ENCODE data around the gene CERS6.

The CERS6 gene

DNA sequence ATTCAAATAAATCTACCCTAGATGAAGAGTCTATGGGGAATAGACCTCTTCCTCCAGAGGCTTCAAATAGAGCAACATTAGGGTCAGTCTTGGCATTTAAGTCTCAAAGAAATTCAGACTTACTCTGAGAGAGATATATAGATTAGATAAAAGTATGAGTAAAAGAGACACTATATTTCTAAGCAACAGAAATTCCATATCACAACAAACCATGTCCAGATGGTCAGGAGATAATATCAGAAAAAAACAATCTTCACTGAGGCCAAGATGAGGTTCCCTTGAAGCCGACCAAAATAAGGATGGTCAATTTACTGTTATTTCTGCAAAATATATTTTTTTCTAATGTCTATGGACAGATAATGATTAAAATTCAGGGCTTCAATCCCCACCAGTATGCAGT lies 257.3 kb downstream of the CERS6 start:
- no peak for FAIRE-seq

DNA sequence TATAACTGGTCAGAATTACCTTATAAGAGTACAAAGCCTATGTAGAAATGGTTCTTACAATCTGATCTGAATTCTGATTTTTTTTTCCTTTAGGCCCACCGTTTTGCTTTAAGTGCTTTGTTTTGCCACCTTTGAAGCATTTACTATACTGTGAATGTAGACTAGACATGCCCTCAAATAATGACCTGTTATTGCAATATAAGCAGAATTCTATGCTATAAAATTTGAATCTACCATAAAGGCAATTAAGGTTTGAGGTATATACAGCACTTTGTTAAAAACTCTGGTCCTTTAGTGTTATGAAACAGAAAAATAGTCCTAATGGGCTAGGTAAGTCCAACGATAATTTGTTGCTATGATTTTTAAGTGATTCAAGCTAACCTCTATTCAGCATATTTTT lies 259.8 kb downstream of the CERS6 start:
- FAIRE-seq, result no peak

DNA sequence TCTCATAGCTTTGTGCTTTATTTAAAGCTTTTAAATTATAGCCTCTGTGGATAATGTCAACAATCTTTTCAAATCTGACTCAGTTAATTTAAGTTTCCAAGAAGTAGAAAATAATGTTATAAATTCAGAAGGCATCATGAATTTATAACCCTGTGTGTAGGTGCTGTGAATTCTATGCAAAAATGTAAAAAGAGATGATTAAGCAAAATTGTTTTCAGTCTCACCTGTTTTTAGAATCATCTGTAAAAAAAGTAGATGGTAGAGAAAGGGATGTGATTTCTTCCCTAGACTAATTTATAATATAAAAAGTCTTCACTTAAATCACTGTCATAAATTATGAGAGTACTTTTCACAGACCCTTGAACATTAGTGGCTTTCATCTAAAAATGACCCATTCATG lies 260.8 kb downstream of the CERS6 start:
- FAIRE-seq, result no peak

DNA sequence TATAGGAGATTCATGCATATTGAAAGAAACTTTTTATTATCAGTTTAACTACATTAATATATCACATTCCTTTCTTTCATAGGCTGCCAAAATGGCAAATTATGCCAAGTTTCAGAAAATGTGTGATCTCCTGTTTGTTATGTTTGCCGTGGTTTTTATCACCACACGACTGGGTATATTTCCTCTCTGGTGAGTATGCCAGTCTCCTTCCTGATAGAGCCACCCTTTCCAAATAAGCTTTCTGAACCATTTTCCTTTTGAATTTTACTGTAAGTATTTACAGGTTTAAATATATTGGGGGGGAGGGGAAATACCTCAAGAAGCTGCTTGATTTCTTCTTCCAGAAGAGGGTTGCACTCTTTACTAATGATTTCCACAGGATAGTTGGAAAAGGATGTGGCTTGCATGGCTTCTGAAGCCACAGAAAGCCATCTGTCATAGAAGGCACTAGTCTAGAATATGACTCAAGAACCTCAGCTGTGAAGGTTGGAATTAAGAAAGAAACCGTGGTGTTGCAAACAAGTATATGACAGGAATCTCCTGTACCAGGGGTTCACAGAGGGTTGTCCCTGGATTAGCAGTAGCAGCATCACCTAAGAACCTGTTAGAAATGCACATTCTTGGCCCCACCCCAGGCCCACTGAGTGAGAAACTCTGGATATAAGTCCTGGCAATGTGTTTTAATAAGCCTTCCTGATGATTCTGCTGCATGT lies 261.9 kb downstream of the CERS6 start:
- FAIRE-seq, result no peak

DNA sequence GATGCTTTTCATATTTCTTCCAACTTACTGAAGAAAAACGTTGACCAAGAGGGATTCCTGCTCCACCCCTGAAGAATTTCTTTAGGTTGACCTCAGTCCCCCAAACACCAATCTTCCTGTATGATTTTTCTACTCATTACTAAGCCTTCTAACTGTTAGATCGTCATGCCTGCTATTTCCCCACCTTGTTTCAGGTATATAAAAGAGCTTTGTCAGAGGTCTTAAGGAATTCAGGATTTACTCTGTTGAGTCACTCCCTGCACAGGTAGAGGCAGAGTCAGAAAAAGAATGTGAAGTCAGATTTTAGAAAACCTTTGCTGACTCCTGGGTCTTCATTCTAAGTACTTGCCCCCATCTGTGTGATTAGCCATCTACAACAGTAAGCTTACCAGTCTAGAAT lies 262.6 kb downstream of the CERS6 start:
- no peak for FAIRE-seq

DNA sequence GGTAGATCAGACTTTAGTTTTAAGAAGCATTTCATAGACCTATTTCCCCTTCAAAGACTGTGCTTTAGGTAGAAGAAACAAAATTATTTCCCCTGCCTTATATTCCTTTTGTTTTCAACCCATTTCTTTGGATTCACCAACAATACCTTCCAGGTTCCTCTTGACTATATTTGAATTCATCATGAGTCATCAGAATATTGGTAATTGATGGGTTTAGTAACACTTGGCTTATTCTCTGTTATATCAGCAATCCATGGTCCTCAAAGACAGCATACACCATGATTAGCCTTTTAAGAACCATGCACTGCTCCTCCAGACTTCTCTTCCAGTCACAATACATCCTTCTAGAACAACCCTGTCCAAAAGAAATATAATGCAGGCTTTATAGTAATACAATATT lies 263.4 kb downstream of the CERS6 start:
- no peak for FAIRE-seq

DNA sequence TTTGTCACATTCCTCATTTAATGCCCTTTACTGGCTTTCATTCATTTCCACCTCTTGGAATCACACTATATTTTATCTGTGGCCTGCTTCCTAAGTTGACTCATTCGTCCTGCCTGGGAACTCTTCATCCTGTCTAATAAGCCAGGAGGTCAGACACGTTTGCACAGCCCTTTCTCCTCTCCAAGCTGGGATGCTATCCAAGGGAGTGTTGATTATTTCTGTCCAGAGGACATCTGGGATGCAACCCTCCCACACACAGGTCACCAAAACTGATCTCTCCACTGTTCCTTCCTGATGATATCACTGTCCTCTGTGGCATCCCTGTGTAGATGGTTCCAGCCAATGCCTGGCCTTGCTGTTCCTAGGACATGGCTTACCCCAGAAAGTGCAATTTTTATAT lies 266.5 kb downstream of the CERS6 start:
- no peak for FAIRE-seq

DNA sequence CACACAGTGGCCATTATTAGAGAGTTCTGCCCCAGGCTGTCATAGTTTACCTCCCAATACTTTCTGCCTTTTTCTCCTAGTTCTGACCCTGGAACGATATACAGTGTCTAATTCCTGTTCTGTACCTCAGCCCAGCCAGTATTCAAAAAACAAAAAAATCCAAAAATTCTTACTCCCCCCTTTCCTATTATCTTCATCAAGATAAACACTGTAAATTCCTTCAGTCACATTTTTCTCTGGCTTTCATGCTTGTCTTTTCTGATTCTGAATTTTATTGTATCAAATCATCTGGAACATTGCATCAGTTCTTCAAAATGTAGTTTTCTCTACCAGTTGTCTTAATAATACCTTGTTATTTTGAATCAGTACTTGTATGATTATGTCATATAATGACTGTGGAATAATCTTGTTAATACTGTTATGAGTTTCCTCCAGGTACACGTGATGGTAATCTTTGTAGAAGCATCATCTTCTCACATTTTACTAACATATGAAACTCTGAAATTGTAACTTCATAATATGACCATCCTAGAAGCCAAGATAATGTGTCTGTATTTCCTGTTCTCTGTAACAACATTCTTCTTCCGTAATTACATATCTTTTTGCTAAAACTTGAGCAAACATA lies 267.3 kb downstream of the CERS6 start:
- FAIRE-seq, result no peak

DNA sequence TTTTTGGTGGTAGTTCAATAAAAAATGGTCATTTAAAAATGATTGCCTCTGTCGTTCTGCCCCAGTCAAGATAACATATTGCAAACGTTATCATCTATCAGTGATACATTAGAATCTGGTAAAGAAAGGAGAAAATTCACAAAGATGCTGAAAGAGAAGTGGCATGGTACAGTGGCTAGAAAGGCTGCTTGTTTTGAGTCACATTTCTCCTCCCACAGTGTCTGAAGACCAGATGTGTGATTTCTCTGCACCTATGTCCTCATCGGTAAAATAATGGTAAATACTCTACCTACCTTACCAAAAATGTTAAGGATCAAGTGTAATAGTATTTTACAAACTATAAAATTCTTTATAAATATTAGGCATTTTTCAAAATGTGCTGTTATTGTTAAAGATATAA lies 270.3 kb downstream of the CERS6 start:
- no peak for FAIRE-seq

DNA sequence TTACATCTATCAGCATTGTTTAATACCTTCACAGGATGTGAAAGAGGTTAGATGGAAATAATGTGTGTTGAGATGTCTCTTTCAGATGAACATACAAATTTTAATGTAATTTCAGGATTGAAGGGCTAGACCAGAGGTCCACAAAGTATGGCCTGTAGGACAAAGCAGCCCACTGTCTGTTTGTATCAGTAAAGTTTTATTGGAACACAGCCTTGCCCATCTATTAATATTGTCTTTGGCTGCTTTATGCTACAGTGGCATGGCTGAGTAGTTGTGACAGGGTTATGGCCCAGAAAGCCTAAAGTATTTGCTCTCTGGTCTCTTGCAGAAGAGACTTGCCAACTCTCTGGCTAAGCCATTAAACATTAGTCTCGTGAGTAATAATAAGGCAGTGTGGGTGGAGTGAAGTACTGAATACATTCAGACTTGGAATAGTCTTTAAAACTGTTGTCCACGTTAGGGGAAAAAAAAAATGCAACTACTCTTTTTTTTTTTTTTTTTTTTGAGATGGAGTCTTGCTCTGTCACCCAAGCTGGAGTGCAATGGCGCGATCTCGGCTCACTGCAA lies 271.9 kb downstream of the CERS6 start:
- FAIRE-seq, result no peak

DNA sequence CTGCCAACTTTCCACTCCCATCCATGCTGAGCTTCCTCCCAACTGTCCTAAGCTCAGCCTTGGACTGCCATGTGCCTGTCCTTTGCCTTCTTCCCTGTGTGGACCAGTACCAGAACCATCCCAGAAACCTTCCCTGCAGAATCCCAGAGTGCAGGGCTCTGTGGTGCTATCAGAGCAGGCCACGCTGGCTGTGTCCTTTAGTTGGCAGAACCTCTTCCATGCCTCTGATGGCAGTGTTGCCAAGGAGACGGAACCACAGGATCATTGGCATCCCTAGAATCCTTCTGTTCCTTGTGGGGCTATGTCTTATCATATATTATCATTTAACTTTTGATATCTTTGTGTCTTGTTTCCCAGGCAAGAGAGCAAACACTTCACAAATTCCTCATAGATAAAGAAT lies 273.4 kb downstream of the CERS6 start:
- FAIRE-seq, result no peak

DNA sequence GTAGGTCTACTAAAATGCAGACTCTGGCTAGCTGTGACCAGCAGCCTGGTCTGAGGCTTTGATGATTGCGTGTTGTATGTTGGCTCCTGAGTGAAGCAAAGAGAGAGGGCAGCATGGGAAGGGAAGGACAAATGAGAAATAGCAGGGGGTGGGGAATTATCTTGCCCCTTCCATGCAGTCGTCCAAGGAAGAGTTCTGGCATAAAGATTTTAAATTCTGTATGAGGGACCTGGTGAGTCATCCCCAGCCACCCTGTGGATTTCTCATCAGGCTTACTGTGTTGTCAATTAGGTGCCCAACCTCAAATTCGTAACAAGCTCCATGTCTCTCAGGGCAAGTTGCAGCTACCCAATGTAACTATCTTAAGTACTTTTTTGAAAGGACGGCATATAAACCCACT lies 274.3 kb downstream of the CERS6 start:
- FAIRE-seq, result no peak

DNA sequence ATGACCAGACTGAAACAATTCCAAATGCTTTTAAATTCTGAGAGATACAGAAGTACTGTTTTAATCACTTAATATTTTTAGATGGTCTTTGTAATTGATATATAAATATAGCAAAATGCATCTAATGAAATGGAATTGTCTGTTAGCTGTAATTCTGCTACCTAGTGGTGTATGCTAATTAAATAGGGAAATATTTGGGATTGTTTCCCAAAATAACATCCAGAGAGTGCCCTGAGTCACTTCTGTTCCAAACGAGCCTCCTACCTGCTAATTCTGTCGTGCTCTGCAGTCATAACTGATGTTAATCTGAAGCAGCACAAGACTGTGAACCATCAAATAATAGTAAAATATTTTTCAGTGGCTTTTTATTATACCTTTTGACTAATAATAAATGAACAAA lies 274.9 kb downstream of the CERS6 start:
- FAIRE-seq, result no peak

DNA sequence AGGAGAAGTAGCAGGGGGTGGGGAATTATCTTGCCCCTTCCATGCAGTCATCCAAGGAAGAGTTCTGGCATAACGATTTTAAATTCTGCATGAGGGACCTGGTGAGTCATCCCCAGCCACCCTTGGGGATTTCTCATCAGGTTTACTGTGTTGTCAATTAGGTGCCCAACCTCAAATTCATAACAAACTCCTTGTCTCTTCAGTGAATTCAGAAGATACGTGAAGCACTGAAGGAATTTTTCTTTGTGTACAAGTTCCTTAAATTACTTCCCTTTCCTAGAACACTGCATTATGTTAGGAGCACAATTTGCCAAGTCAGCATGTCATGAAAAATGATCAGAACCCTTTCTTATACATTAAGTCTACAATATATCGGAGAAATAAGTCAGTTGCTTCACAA lies 275.5 kb downstream of the CERS6 start:
- FAIRE-seq, result no peak

DNA sequence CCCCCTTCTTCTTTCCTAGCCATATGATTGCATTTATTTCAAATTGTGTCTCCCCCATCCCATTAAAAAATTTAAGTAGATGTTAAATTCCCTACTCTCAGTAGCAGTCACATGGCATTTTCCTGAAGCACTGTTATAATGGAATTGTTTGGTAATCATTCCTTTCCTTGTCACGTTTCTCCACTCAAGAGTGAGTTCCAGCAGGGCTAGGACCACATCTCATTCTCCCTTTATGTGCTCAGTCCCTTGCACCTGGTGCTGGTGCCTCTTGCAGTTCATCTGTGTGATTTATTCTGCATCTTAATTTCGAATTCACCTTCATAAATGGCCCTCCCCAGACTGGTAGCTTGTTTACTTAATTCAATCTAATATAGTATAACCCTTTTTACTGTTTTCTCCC lies 276.0 kb downstream of the CERS6 start:
- FAIRE-seq, result no peak

DNA sequence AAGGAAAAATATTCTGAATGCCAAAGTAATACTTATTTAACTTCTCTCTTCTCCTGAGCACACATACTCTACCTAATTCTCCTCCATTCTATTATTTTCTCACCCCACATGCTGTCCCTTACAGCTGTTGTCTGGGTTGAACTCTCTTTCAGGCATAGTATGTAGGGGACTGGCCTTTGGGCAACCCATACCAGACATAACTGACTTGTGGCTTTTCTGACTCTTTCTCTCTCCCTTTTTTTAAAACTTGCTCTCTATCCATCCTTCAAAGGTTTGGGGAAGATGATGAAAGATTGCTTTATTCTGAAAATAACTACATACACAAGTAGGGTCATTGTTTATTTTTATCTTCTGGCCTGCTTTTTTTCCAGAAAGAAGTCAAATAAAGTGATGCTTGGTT lies 276.4 kb downstream of the CERS6 start:
- FAIRE-seq, result no peak

DNA sequence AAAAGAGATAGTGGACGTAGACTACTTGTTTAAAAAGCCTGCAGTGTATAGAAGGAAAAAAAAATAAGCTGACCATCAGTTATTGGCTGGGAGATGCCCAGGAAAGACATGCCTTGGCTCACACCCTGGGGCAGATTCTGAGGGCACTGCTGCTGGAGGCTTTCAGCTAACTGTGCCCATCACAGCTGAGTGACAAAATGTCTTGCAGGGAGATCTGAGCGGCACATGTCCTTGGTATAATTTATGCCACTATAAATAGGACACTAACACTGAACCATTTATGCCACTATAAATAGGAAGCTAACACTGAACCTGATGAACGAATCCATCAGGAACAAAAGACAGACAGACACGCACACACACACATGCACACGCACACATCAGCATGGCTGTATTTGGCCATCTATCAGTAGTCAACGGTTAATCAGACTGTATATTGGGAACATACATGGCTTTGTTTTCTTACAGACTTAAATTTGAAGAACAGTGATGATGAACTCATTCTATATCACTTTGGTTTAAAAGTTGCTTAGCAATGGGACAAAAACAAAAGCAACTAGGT lies 278.2 kb downstream of the CERS6 start:
- no peak for FAIRE-seq

DNA sequence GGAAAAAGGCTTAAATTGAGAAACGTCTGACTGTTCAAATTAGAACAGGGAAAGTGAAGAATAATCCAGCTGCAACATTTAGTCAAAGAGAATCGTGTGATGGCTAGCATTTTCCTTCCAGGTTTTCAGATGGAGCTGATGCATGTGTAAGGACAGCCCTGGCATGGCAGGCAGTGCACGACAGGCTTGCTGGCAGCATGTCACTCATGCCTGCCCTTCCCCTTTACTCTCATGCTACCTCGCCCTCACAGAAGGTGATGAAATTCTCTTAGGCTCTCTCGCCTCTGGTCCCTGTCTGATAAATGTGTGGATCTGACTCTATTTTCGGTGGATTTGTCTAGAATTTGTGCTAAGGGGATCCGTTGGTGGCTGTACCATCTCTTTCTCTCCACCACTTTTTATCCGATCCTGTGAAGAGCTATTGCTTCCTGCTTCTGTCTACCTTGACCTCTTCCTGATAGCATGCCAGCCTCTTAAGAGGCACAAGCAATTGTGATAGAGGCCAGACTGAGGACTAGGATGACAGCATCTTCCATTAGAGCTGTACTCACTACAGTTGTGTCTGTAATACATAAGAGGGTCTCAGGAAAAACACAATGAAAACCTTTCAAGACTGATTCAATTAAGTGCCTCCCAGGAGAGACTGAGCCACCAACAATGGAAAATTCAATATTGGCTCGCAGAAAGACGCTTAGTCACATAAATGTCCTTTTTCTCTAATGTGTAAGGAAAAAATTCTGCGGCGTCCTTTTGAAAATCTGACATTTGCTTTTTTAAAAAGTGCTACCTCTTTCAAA lies 280.8 kb downstream of the CERS6 start:
- FAIRE-seq, result no peak

DNA sequence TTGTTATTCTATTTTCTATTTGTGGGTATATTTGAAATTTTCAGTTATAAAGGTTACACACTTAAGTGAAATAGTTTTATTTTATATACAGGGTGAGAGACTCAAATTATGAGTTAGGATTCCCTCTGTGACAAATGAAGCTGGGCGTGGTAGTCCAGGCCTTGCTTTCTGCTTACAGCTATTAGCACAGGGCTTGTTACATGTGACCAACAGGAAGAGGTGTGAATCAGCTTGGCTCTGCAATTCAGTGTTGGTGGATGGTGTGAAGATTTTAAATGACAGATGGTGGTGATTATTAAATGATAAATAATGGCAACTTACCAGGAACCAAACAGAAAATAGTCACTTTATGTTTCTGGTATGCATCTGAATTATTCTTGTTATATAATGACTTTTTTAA lies 282.0 kb downstream of the CERS6 start:
- no peak for FAIRE-seq

DNA sequence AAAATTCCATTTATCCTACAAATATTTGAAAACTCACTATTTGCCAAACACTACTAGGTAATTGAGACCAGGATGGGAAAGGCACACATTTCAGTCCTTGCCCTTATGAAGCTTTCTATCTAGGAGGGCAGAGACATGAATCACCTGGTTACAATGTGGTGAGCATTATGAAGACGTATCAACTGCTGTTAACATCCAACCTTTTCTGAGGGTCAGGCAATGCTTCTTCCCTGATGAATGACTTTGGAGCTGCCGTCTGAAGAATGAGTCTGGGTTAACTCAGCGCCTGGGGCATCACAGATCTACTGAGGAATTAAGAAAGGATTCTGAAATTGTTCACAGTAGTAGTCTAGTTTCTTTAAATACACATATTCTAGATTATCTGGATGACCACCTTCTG lies 284.3 kb downstream of the CERS6 start:
- FAIRE-seq, result no peak

DNA sequence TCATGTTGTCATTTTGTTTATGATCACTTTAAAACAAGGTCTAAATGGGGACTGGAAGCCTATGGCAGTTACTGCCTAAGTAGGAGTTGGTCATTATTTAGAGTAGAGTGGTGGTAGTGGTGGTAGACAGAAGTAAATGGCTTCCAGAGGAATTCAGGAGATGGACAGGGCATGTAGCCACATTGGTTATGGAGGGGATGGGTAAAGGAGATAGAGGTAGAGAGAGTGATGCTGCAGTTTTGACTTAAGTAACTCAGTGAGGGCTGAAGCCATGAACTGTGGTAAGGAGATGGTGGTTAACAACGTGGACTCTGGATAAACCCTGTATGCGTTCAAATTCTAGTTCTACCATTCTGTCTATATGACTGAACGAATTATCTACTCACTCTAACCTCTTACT lies 284.7 kb downstream of the CERS6 start:
- no peak for FAIRE-seq

DNA sequence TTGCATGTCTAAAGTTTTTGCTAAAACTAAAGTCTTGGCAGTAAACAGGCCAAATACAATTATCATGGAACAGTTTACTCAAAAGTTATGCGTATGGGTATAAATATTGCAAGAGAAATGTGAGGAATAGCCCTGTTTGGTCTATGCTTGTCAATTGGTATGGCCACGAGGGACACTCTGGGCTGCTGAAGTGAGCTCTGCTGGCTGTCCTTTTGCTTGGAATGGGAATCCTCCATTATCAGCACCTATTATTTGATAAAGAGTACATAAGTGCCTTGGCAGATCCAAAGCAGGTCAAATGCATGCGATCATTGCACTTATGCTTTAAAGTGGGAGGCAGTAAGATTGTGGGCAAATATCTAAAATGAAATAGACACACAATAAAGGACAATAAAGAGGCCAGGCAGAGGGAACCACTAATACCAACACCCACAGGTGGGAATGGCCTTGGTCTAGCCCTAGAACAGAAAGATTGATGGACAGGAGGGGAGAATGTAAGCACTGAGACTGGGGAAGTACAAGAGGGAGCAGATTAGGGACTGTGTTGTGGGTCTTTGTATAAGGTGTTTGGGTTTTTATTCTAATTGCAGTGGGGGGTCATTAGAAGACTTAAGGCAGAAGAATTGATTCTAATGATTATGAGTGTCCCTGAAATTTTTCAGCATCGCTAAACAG lies 286.3 kb downstream of the CERS6 start:
- FAIRE-seq, result no peak

DNA sequence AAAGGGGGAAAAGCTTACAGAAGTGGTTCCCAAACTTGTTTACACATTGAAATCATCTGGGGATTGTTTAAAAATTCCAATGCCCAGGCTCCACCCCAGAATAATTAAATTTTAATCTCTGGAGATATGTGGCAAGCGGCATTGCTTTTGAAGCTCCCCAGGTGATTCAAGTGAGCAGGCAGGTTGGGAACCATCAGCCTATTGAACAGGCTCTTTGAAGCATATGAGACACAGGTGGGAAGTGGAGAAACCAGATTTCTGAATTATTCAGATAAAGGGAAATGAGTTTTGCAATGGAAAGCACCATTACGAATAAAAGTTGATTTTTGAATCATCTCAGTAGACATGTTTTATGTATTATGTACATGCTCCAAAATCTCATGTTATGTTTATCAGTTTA lies 288.8 kb downstream of the CERS6 start:
- no peak for FAIRE-seq
